Effector CD4-positive, alpha-beta T cell (primary cell): ENCODE data around the gene PER3.
A peak's percentile ranks its signal among the peaks of the same experiment; 100 is the strongest.

Source experiments
- DNase-seq: peaks from one replicate; pipeline ENCODE4 v3.0.0-alpha.2; 2020
- total RNA-seq: gene quantifications from one replicate; lab custom pipeline; 2026; lab: John Stamatoyannopoulos, UW

PER3 gene
- 11.6 reads per million, percentile 35 among the genes with 10 or more reads in this experiment for total RNA-seq

GRCh38 chr1:7783826-7784491 lies at the start of gene PER3:
PER3 (plus strand) TSS chr1:7784291; CDS start chr1:7784878, 587 bp downstream.
- DNase-seq, result peak; percentile 87

GRCh38 chr1:7738044-7738443 lies 46.0 kb upstream of the PER3 start:
- DNase-seq, result no peak

GRCh38 chr1:7743346-7743745 lies 40.7 kb upstream of the PER3 start:
- DNase-seq, result no peak

GRCh38 chr1:7744882-7745281 lies 39.2 kb upstream of the PER3 start:
- DNase-seq, result no peak

- no peak for DNase-seq
These were observed 38.3 kb upstream of the PER3 start for GRCh38 chr1:7745783-7746182.

GRCh38 chr1:7747605-7748004 lies 36.5 kb upstream of the PER3 start:
- DNase-seq, result no peak

GRCh38 chr1:7749126-7749525 lies 35.0 kb upstream of the PER3 start:
- no peak for DNase-seq

- DNase-seq, result no peak
These were observed 32.9 kb upstream of the PER3 start for GRCh38 chr1:7751174-7751573.

- DNase-seq, result peak; percentile 33
These were observed 31.3 kb upstream of the PER3 start for GRCh38 chr1:7752512-7753417.

GRCh38 chr1:7753641-7754040 lies 30.4 kb upstream of the PER3 start:
- no peak for DNase-seq

GRCh38 chr1:7754234-7754633 lies 29.9 kb upstream of the PER3 start:
- no peak for DNase-seq

- DNase-seq, result no peak
These were observed 28.6 kb upstream of the PER3 start for GRCh38 chr1:7755448-7755847.

- no peak for DNase-seq
These were observed 23.8 kb upstream of the PER3 start for GRCh38 chr1:7760245-7760644.

GRCh38 chr1:7761103-7761502 lies 23.0 kb upstream of the PER3 start:
- DNase-seq, result no peak

GRCh38 chr1:7767176-7767575 lies 16.9 kb upstream of the PER3 start:
- no peak for DNase-seq

GRCh38 chr1:7768583-7768982 lies 15.5 kb upstream of the PER3 start:
- DNase-seq, result no peak

- no peak for DNase-seq
These were observed 14.2 kb upstream of the PER3 start for GRCh38 chr1:7769673-7770412.

GRCh38 chr1:7770669-7770996 lies 13.5 kb upstream of the PER3 start:
- DNase-seq, result no peak

- DNase-seq, result peak; percentile 72
These were observed 12.9 kb upstream of the PER3 start, which contains the start of gene VAMP3 for GRCh38 chr1:7770997-7771822. VAMP3 (plus strand) TSS chr1:7771296; CDS start chr1:7771384, 88 bp downstream.

GRCh38 chr1:7771823-7772299 lies 12.2 kb upstream of the PER3 start:
- DNase-seq, result no peak

GRCh38 chr1:7777591-7777990 lies 6.5 kb upstream of the PER3 start:
- no peak for DNase-seq

- DNase-seq, result no peak
These were observed 5.9 kb upstream of the PER3 start for GRCh38 chr1:7778133-7778628.
